K562 (cell line): ENCODE measurements around the gene ZNF598. TPM values are rescaled to one million over a fixed set of nuclear protein-coding genes. Genes with fewer than 3 reads are reported as not detected.
A peak's percentile ranks its signal among the peaks of the same experiment; 100 is the strongest.

Experiments used
- BRCA1 ChIP-seq, 2 experiments: fragments of 450-650 bp in 1 of 2; sonication (generic) in 1 of 2; formaldehyde crosslinking in 1 of 2; IDR thresholded peaks; 2 replicates each; pipeline versions ENCODE4 v1.5.0 to v1.6.1; 2017 to 2020; ENCODE audit warnings: mild to moderate bottlenecking in 1 of 2, missing genetic modification reagents in 1 of 2
- CBX8 ChIP-seq: fragments of 200-600 bp; sonication (generic); IDR thresholded peaks from 2 replicates; pipeline ENCODE4 v1.6.1; 2012; ENCODE audit warnings: borderline replicate concordance, mixed run types, low read depth, mild to moderate bottlenecking, moderate library complexity, mixed read lengths, low read length, control low read depth, inconsistent platforms; ENCODE audit not compliant: poor library complexity, severe bottlenecking; ENCODE audit errors: extremely low read depth
- GATAD2B ChIP-seq: fragments of 450-650 bp; IDR thresholded peaks from 2 replicates; pipeline ENCODE4 v1.6.1; 2017; ENCODE audit warnings: mild to moderate bottlenecking, borderline replicate concordance
- HNRNPL ChIP-seq: fragments of 200-400 bp; formaldehyde crosslinking; IDR thresholded peaks from 2 replicates; pipeline ENCODE4 v1.6.1; 2017; ENCODE audit warnings: low read depth, mild to moderate bottlenecking, low read length
- KLF13 ChIP-seq: fragments of 450-650 bp; IDR thresholded peaks from 2 replicates; pipeline ENCODE4 v1.6.1; 2016; ENCODE audit warnings: missing genetic modification characterization, low read depth, mild to moderate bottlenecking, missing compliant biosample characterization, moderate library complexity, borderline replicate concordance
- NCOA6 ChIP-seq: fragments of 450-650 bp; IDR thresholded peaks from 2 replicates; pipeline ENCODE4 v1.6.1; 2017; ENCODE audit warnings: mild to moderate bottlenecking
- RAD21 ChIP-seq, 2 experiments: fragments of 250-450 bp in 1 of 2; fragments of 450-650 bp in 1 of 2; sonication (Bioruptor Pico) in 1 of 2; formaldehyde crosslinking in 1 of 2; IDR thresholded peaks in 1 of 2; conservative IDR thresholded peaks in 1 of 2; 2 replicates each; pipeline versions ENCODE4 v1.4.0 to v1.8.0; 2020 to 2022; ENCODE audit warnings: mild to moderate bottlenecking in 2 of 2, moderate library complexity in 1 of 2
- SMARCE1 ChIP-seq: fragments of 450-650 bp; IDR thresholded peaks from 2 replicates; pipeline ENCODE4 v1.7.1; 2016; ENCODE audit warnings: mild to moderate bottlenecking
- TBL1XR1 ChIP-seq, 2 experiments: IDR thresholded peaks; 2 replicates each; pipeline ENCODE4 v1.6.1; 2012; ENCODE audit warnings: improper control_type of control experiment in 2 of 2, low read length in 2 of 2, mild to moderate bottlenecking in 1 of 2
- TCF7L2 ChIP-seq: fragments of 150-350 bp; IDR thresholded peaks from 2 replicates; pipeline ENCODE4 v1.6.1; 2016; ENCODE audit warnings: low read depth, mild to moderate bottlenecking, low read length, moderate library complexity
- TOE1 ChIP-seq, 2 experiments: fragments of 450-650 bp in 1 of 2; sonication (generic) in 1 of 2; formaldehyde crosslinking in 1 of 2; IDR thresholded peaks; 2 replicates each; pipeline versions ENCODE4 v1.7.1 to v1.8.0; 2016 to 2022; ENCODE audit warnings: borderline replicate concordance in 2 of 2, mild to moderate bottlenecking in 2 of 2, antibody characterized with exemption in 1 of 2, inconsistent platforms in 1 of 2, low read depth in 1 of 2, missing genetic modification reagents in 1 of 2, moderate library complexity in 1 of 2
- ZFPM2 ChIP-seq: fragments of 250-450 bp; sonication (Bioruptor Pico); IDR thresholded peaks from 2 replicates; pipeline ENCODE4 v1.5.1; 2022; ENCODE audit warnings: mild to moderate bottlenecking
- ZNF175 ChIP-seq: fragments of 200-800 bp; sonication (Bioruptor generic); IDR thresholded peaks from 2 replicates; pipeline ENCODE4 v1.6.1; 2016; ENCODE audit warnings: low read depth, mild to moderate bottlenecking, missing genetic modification characterization, missing compliant biosample characterization
- polyA plus RNA-seq, 8 experiments: library from polyadenylated mRNA; depleted of rRNA in 4 of 8; stranded (reverse) in 5 of 8; unstranded in 3 of 8; fragments of >200 nt; fragmentation: Nextera tagmentation in 2 of 8; fragmentation: Illumina TruSeq in 1 of 8; extraction: Ambion mirVana in 2 of 8; extraction: Trizol in 1 of 8; gene quantifications; 2 replicates each; pipeline versions ENCODE4 v1.2.1 to v1.2.3, GENCODE V29; 2011 to 2014; ENCODE audit warnings: inconsistent platforms in 1 of 8, missing spikeins in 1 of 8
- total RNA-seq, 7 experiments: library from RNA; depleted of rRNA in 6 of 7; stranded (reverse); fragments of >200 nt in 6 of 7; fragmentation: Illumina TruSeq in 2 of 7; extraction: Trizol in 2 of 7; gene quantifications; 2 replicates each; pipeline versions ENCODE4 v1.2.1 to v1.2.3, GENCODE V29; 2011 to 2021; ENCODE audit warnings: low replicate concordance in 1 of 7
- TF ChIP-seq, protein P1 (sequence below): fragments of 250-450 bp; sonication (Bioruptor Pico); IDR thresholded peaks from 2 replicates; pipeline ENCODE4 v1.8.0; 2021; ENCODE audit warnings: moderate library complexity, mild to moderate bottlenecking, inconsistent platforms
- TF ChIP-seq, protein P2 (sequence below), 2 experiments: fragments of 150-350 bp in 1 of 2; IDR thresholded peaks; 2 replicates each; pipeline ENCODE4 v1.6.1; 2012 to 2016; ENCODE audit warnings: low read depth in 2 of 2, low read length in 2 of 2, mild to moderate bottlenecking in 1 of 2, moderate library complexity in 1 of 2
- TF ChIP-seq, protein P3 (sequence below): fragments of 200-800 bp; sonication (Bioruptor generic); IDR thresholded peaks from 2 replicates; pipeline ENCODE4 v1.6.1; 2017; ENCODE audit warnings: missing genetic modification characterization, missing compliant biosample characterization

Gene ZNF598
- total and polyA plus RNA-seq, 9 of the 15 experiments (the other 6 are each of a cell fraction or from before 2014, with no cell fraction given) = 0.11 to 115 (median 29.6) TPM

DNA sequence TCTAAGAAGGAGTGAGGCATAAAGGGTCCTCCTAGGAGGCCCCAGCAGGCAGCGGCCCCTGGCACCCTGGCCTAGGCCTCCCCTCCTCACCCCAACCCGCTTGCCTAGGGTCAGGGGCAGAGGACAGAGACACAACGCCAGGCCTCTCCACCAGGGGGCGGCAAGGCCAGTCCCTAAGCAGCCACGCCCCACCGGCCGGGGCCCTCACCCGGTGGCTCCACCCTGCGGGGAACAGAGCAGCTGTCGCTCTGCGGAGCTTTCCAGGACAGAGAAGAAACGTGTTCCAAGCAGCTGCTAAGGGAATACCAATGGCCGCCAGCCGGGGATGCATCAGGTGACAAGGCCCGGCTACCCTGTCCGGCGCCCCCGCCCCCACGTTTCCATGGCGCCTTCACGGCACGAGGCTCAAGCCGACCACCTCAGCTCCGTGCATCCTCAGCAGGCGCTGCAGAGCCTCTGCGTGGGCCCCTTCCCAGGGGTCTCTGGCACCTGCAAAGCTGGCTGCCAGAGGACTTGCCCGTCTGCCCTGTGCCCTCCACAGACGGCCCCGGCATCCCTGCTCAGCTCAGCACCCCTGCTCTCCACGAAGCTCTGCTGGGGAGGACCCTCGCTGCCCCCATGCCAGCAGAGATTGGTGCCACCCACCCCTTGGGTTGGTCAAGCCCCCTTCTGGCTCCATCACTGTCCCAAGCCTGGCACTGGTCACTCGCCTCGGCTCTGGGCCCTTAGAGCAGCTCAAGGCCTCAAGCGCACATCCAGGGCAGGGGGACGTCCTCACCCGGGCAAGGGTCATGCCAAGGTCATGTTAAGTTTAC lies 5.6 kb downstream of the ZNF598 start (continued):
- TF ChIP-seq, protein P1, sequence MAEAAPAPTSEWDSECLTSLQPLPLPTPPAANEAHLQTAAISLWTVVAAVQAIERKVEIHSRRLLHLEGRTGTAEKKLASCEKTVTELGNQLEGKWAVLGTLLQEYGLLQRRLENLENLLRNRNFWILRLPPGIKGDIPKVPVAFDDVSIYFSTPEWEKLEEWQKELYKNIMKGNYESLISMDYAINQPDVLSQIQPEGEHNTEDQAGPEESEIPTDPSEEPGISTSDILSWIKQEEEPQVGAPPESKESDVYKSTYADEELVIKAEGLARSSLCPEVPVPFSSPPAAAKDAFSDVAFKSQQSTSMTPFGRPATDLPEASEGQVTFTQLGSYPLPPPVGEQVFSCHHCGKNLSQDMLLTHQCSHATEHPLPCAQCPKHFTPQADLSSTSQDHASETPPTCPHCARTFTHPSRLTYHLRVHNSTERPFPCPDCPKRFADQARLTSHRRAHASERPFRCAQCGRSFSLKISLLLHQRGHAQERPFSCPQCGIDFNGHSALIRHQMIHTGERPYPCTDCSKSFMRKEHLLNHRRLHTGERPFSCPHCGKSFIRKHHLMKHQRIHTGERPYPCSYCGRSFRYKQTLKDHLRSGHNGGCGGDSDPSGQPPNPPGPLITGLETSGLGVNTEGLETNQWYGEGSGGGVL = no peak
- peak; percentile 52; the same call in 1 of the 2 replicates for TF ChIP-seq HNRNPL
- TF ChIP-seq ZFPM2 (CRISPR knock-in tag) = no peak
- no peak for TF ChIP-seq TCF7L2
- TF ChIP-seq CBX8 = no peak
- TF ChIP-seq TBL1XR1 (IDR thresholded peaks at IDR 0.05; ENCODE audit: low read length in 2 of 2) = 0 out of 4 replicates have a peak, but pooled peaks of 1 of the 2 experiments have one; percentile 49
- peak; percentile 99 for TF ChIP-seq KLF13 (tag)
- TF ChIP-seq ZNF175 (CRISPR knock-in tag) = no peak
- TF ChIP-seq GATAD2B = no peak
- peak; percentile 77; the same call in 1 of the 2 replicates for TF ChIP-seq TOE1 (IDR thresholded peaks at IDR 0.05; ENCODE audit: borderline replicate concordance)
- no peak for TF ChIP-seq TOE1 (CRISPR knock-in tag; IDR thresholded peaks at IDR 0.05; ENCODE audit: borderline replicate concordance, low read depth)
- TF ChIP-seq NCOA6 = no peak
- no peak for TF ChIP-seq SMARCE1
- TF ChIP-seq BRCA1 (IDR thresholded peaks at IDR 0.05) = no peak
- no peak for TF ChIP-seq BRCA1 (CRISPR knock-in tag; IDR thresholded peaks at IDR 0.05)
- TF ChIP-seq RAD21 (CRISPR knock-in tag; conservative IDR thresholded peaks at IDR 0.05 in 1 of 2, IDR thresholded peaks at IDR 0.05 in 1 of 2) = peak; percentile 61 to 73
- TF ChIP-seq, protein P2, sequence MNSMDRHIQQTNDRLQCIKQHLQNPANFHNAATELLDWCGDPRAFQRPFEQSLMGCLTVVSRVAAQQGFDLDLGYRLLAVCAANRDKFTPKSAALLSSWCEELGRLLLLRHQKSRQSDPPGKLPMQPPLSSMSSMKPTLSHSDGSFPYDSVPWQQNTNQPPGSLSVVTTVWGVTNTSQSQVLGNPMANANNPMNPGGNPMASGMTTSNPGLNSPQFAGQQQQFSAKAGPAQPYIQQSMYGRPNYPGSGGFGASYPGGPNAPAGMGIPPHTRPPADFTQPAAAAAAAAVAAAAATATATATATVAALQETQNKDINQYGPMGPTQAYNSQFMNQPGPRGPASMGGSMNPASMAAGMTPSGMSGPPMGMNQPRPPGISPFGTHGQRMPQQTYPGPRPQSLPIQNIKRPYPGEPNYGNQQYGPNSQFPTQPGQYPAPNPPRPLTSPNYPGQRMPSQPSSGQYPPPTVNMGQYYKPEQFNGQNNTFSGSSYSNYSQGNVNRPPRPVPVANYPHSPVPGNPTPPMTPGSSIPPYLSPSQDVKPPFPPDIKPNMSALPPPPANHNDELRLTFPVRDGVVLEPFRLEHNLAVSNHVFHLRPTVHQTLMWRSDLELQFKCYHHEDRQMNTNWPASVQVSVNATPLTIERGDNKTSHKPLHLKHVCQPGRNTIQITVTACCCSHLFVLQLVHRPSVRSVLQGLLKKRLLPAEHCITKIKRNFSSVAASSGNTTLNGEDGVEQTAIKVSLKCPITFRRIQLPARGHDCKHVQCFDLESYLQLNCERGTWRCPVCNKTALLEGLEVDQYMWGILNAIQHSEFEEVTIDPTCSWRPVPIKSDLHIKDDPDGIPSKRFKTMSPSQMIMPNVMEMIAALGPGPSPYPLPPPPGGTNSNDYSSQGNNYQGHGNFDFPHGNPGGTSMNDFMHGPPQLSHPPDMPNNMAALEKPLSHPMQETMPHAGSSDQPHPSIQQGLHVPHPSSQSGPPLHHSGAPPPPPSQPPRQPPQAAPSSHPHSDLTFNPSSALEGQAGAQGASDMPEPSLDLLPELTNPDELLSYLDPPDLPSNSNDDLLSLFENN (IDR thresholded peaks at IDR 0.05; ENCODE audit: low read depth in 2 of 2, low read length in 2 of 2) = no peak
- TF ChIP-seq, protein P3, sequence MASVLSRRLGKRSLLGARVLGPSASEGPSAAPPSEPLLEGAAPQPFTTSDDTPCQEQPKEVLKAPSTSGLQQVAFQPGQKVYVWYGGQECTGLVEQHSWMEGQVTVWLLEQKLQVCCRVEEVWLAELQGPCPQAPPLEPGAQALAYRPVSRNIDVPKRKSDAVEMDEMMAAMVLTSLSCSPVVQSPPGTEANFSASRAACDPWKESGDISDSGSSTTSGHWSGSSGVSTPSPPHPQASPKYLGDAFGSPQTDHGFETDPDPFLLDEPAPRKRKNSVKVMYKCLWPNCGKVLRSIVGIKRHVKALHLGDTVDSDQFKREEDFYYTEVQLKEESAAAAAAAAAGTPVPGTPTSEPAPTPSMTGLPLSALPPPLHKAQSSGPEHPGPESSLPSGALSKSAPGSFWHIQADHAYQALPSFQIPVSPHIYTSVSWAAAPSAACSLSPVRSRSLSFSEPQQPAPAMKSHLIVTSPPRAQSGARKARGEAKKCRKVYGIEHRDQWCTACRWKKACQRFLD = no peak
